ENCODE data around the gene SRRM5. TPM values are rescaled to one million over a fixed set of nuclear protein-coding genes. Genes with fewer than 3 reads are reported as not detected.

The SRRM5 gene
- total RNA-seq, 1 experiment from 2014 or later = not detected

DNA sequence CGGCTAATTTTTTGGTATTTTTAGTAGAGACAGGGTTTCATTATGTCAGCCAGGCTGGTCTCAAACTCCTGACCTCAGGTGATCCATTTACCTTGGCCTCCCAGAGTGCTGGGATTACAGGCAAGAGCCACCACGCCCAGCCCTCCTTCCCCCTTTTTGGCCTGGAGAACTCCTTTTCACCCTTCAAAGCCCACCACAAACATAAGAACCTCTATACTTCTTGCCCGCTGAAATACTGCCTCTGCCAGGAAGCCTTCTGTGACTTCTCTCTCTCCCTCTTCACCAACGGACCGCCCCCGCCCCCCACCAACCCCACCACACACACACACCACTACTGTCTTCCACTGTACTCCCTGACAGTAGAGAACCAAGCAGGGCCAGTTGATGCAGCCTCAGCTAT lies 5.1 kb downstream of the SRRM5 start:
- Histone ChIP-seq H3K9me2 (ENCODE audit: insufficient read depth) (no peaks in the 10 kb centered on the region), H3K36me3 (ENCODE audit: control insufficient read depth in 1 of 2, insufficient read depth in 2 of 2, low read length in 2 of 2) (peaks cover 3 to 6% of the 10 kb centered on the region in 2 experiments; a peak in 2 of 4 replicates), H3K4me2 (ENCODE audit: low read length) (no peak overlapping the region), H3K79me2 (ENCODE audit: insufficient read depth, low read length) (peaks cover 27% of the 10 kb centered on the region), H2AFZ (ENCODE audit: low read depth, low read length, poor library complexity, severe bottlenecking) (no peak overlapping the region), H3K9me3 (ENCODE audit: control insufficient read depth in 1 of 2, insufficient read depth in 1 of 2, low read depth in 1 of 2, low read length in 2 of 2) (no peaks in the 10 kb centered on the region), H3K4me1 (ENCODE audit: control insufficient read depth in 1 of 2, insufficient read depth in 2 of 2, low read length in 2 of 2) (peaks cover 7 to 22% of the 10 kb centered on the region in 2 experiments; a peak in 3 of 4 replicates), H3K4me3 (replicated peaks in 1 of 2; ENCODE audit: low read depth in 1 of 2, low read length in 2 of 2) (no peak overlapping the region), H3K9ac (ENCODE audit: low read length) (no peak overlapping the region), H3K27ac (ENCODE audit: low read depth, low read length) (no peak overlapping the region), H4K20me1 (ENCODE audit: insufficient read depth) (no peaks in the 10 kb centered on the region), H3K27me3 (ENCODE audit: insufficient read depth, low read length) (no peaks in the 10 kb centered on the region)
- CTCF ChIA-PET = interaction anchor here (0.7 kb wide), 1 partner anchor 98 kb away, joined by 5 read pairs; no protein-coding TSS in a partner anchor
- ATAC-seq = no peak
- intact Hi-C loops (cut with micrococcal nuclease) = no loop called here
- RAD21 ChIA-PET (ENCODE audit: low non-redundant PET in 1 of 2, low total read pairs in 2 of 2, uncharacterized antibody in 2 of 2, unreplicated experiment in 2 of 2) = no interaction called here
- POLR2A ChIA-PET = interaction anchor here (1.0 kb wide), 1 partner anchor 18 kb away, joined by 3 read pairs; no protein-coding TSS in a partner anchor
- BruUV-seq (replicated peaks) = no TSS peak
- no peak for DNase-seq (ENCODE audit: low read depth, low spot score)
- TF ChIP-seq FOSL1 (IDR thresholded peaks at IDR 0.05; ENCODE audit: low read depth) (no peak), ZNF274 (IDR thresholded peaks at IDR 0.05; ENCODE audit: low read depth, low read length) (no peak), EZH2 (IDR thresholded peaks at IDR 0.05) (no peak)
- TF ChIP-seq, protein P1, sequence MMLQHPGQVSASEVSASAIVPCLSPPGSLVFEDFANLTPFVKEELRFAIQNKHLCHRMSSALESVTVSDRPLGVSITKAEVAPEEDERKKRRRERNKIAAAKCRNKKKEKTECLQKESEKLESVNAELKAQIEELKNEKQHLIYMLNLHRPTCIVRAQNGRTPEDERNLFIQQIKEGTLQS (IDR thresholded peaks at IDR 0.05) = no peak

DNA sequence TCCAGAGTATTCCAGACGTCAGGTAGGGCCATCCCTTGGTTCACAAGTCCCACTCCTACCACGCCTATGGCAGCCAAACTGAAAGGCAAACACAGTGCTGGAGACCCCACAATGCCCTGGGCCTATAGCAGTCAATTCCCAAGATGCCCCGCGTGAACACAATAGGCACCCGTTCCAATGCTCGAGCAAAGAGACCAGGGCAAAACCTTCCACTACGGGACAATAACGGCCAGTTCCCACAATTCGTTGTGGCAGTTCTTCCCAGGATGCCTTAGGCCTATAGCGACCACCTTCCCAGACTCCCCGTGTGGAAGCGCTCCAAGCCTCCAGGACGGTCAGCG lies 7.0 kb downstream of the SRRM5 start:
- peak overlapping the region; percentile 72 for H3K9ac ChIP-seq (ENCODE audit: low read length)
- H3K4me1 ChIP-seq (ENCODE audit: control insufficient read depth in 1 of 2, insufficient read depth in 2 of 2, low read length in 2 of 2) = peaks cover 12 to 26% of the 10 kb centered on the region in 2 experiments
- no peaks in the 10 kb centered on the region for H3K27me3 ChIP-seq (ENCODE audit: insufficient read depth, low read length)
- ChIA-PET CTCF (interaction anchor here (0.7 kb wide), 1 partner anchor 23 kb away, joined by 3 read pairs; the partner anchor contains the start of genes IRGQ and ZNF576), POLR2A (interaction anchor here (0.7 kb wide), 1 partner anchor 41 kb away, joined by 4 read pairs; no protein-coding TSS in a partner anchor), RAD21 (ENCODE audit: low non-redundant PET in 1 of 2, low total read pairs in 2 of 2, uncharacterized antibody in 2 of 2, unreplicated experiment in 2 of 2) (no interaction called here)
- H3K9me2 ChIP-seq (ENCODE audit: insufficient read depth) = no peaks in the 10 kb centered on the region
- H2AFZ ChIP-seq (ENCODE audit: low read depth, low read length, poor library complexity, severe bottlenecking) = peak overlapping the region; percentile 66
- peak overlapping the region; percentile 77 to 84 for H3K4me3 ChIP-seq (replicated peaks in 1 of 2; ENCODE audit: low read depth in 1 of 2, low read length in 2 of 2)
- peak overlapping the region; percentile 91 for H3K27ac ChIP-seq (ENCODE audit: low read depth, low read length)
- no peaks in the 10 kb centered on the region for H4K20me1 ChIP-seq (ENCODE audit: insufficient read depth)
- H3K4me2 ChIP-seq (ENCODE audit: low read length) = peak overlapping the region; percentile 99
- intact Hi-C loops (cut with micrococcal nuclease) = loop anchor here (1.0 kb wide), 1 partner anchor 23 kb away; the partner anchor contains the start of genes IRGQ and ZNF576
- TF ChIP-seq EZH2phosphoT487 (IDR thresholded peaks at IDR 0.05; ENCODE audit: borderline replicate concordance) (no peak), YY1 (IDR thresholded peaks at IDR 0.05; ENCODE audit: extremely low read depth, insufficient replicate concordance, low read depth, low read length) (no peak), POLR2A (IDR thresholded peaks at IDR 0.05; ENCODE audit: borderline replicate concordance, extremely low read depth, insufficient read depth, insufficient read length) (no peak), CBX3 (IDR thresholded peaks at IDR 0.05; ENCODE audit: low read depth) (no peak; the same call in 1 of the 2 replicates)
- no peak for DNase-seq (ENCODE audit: low read depth, low spot score)
- no TSS peak for BruUV-seq (replicated peaks)
- H3K36me3 ChIP-seq (ENCODE audit: control insufficient read depth in 1 of 2, insufficient read depth in 2 of 2, low read length in 2 of 2) = no peaks in the 10 kb centered on the region
- H3K9me3 ChIP-seq (ENCODE audit: control insufficient read depth in 1 of 2, insufficient read depth in 1 of 2, low read depth in 1 of 2, low read length in 2 of 2) = no peaks in the 10 kb centered on the region
- peaks cover 27% of the 10 kb centered on the region for H3K79me2 ChIP-seq (ENCODE audit: insufficient read depth, low read length)
- peak; percentile 65 for ATAC-seq

Data from HCT116 (cell line).